Tibial nerve (tissue), 4 donors: ENCODE measurements around the gene ACOXL.

ENCODE experiments used
- EP300 ChIP-seq, 2 donors: sonication (generic); formaldehyde crosslinking; IDR thresholded peaks; one replicate each; pipeline ENCODE4 v1.6.1; 2017; ENCODE audit warnings: antibody characterized with exemption in 2 of 2, mild to moderate bottlenecking in 1 of 2
- POLR2A ChIP-seq, 2 donors: fragments of 450-650 bp; IDR thresholded peaks; one replicate each; pipeline ENCODE4 v1.6.1; 2017; ENCODE audit warnings: antibody characterized with exemption in 2 of 2, mild to moderate bottlenecking in 2 of 2, moderate library complexity in 2 of 2
- TF ChIP-seq, protein P1 (sequence below), 5 experiments: fragments of 200-600 bp in 3 of 5; fragments of 450-650 bp in 2 of 5; sonication (generic) in 3 of 5; IDR thresholded peaks; one replicate each; pipeline ENCODE4 v1.5.1; 2016 to 2019; ENCODE audit warnings: antibody characterized with exemption in 5 of 5, mild to moderate bottlenecking in 3 of 5, moderate library complexity in 2 of 5

DNA sequence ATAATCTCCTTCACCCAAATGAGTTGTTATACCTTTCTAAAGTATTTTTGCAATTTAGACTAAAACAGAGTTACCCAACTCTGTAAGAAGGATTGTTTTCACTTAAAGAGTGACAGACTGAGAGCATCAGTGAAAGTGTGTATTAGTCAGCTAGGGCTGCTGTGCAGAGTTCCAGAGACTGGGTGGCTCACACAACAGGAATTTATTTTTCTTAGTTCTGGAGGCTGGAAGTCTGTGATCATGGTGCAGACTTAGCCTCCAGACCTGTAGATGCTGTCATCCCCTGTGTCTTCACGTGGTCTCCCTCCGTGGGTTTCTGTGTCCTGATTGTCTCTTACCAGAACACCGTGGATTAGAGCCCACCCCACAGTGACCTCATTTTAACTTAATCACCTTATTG, 428.4 kb downstream of the ACOXL start:
- TF ChIP-seq EP300 (IDR thresholded peaks at IDR 0.05) (no peak), POLR2A (IDR thresholded peaks at IDR 0.05) (no peak)
- TF ChIP-seq, protein P1, sequence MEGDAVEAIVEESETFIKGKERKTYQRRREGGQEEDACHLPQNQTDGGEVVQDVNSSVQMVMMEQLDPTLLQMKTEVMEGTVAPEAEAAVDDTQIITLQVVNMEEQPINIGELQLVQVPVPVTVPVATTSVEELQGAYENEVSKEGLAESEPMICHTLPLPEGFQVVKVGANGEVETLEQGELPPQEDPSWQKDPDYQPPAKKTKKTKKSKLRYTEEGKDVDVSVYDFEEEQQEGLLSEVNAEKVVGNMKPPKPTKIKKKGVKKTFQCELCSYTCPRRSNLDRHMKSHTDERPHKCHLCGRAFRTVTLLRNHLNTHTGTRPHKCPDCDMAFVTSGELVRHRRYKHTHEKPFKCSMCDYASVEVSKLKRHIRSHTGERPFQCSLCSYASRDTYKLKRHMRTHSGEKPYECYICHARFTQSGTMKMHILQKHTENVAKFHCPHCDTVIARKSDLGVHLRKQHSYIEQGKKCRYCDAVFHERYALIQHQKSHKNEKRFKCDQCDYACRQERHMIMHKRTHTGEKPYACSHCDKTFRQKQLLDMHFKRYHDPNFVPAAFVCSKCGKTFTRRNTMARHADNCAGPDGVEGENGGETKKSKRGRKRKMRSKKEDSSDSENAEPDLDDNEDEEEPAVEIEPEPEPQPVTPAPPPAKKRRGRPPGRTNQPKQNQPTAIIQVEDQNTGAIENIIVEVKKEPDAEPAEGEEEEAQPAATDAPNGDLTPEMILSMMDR (IDR thresholded peaks at IDR 0.05) = no peak
